ENCODE data around the gene ABCF1. TPM values are rescaled to one million over a fixed set of nuclear protein-coding genes. Genes with fewer than 3 reads are reported as not detected.

ABCF1 gene
- total and polyA plus RNA-seq, 2 of the 8 experiments (the other 6 are each of a cell fraction or from before 2014, with no cell fraction given) = 48.8 to 123 TPM

GRCh38 chr6:30556066-30556905 lies 15.0 kb upstream of the ABCF1 start, which contains the start of gene GNL1 (continued):
- no peak for TF ChIP-seq ATF3 (IDR thresholded peaks at IDR 0.05; ENCODE audit: insufficient read depth, low read depth, low read length)
- TF ChIP-seq ASH2L (IDR thresholded peaks at IDR 0.05; ENCODE audit: low read length) = peak; percentile 22
- TF ChIP-seq TAF1 (IDR thresholded peaks at IDR 0.05; ENCODE audit: low read depth, low read length) = peak; percentile 51
- TF ChIP-seq EGR1 (IDR thresholded peaks at IDR 0.05; ENCODE audit: borderline replicate concordance, low read depth, low read length) = peak; percentile 87
- TF ChIP-seq POLR2AphosphoS5 (IDR thresholded peaks at IDR 0.05; ENCODE audit: low read depth, low read length) = no peak; the same call in 1 of the 2 replicates
- peak; percentile 64 for TF ChIP-seq SAP30 (IDR thresholded peaks at IDR 0.05; ENCODE audit: insufficient read depth, insufficient replicate concordance, low read length)
- TF ChIP-seq RBBP5 (IDR thresholded peaks at IDR 0.05; ENCODE audit: borderline replicate concordance, low read depth, low read length) = no peak
- TF ChIP-seq BACH1 (IDR thresholded peaks at IDR 0.05; ENCODE audit: low read length) = peak; percentile 50
- TF ChIP-seq CTBP2 (IDR thresholded peaks at IDR 0.05; ENCODE audit: borderline replicate concordance, insufficient read depth, insufficient read length, low read length) = no peak
- peak in 1 of 2 experiments; percentile 87; a peak in 2 of 4 replicates for TF ChIP-seq SIN3A (conservative IDR thresholded peaks at IDR 0.05 in 1 of 2, IDR thresholded peaks at IDR 0.05 in 1 of 2; ENCODE audit: low read depth in 1 of 2, low read length in 2 of 2)
- TF ChIP-seq SRF (IDR thresholded peaks at IDR 0.05; ENCODE audit: low read depth, low read length) = 0 out of 2 replicates have a peak, but pooled peaks have one; percentile 20
- TF ChIP-seq, protein P1, sequence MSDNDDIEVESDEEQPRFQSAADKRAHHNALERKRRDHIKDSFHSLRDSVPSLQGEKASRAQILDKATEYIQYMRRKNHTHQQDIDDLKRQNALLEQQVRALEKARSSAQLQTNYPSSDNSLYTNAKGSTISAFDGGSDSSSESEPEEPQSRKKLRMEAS (IDR thresholded peaks at IDR 0.05) = peak; percentile 81
- TF ChIP-seq SP1 (IDR thresholded peaks at IDR 0.05; ENCODE audit: low read depth, low read length) = no peak; the same call in 1 of the 2 replicates
- no peak for TF ChIP-seq USF2 (IDR thresholded peaks at IDR 0.05; ENCODE audit: low read length)
- TF ChIP-seq CBX8 (IDR thresholded peaks at IDR 0.05; ENCODE audit: borderline replicate concordance, low read depth, low read length) = no peak
- TF ChIP-seq TAF7 (optimal IDR thresholded peaks at IDR 0.05; ENCODE audit: borderline replicate concordance, low read depth, low read length) = peak; percentile 81
- peak; percentile 51 for TF ChIP-seq TBP (IDR thresholded peaks at IDR 0.05; ENCODE audit: low read depth, low read length)
- peak; percentile 50 for TF ChIP-seq CHD2 (IDR thresholded peaks at IDR 0.05; ENCODE audit: low read length)
- no peak for TF ChIP-seq RFX5 (IDR thresholded peaks at IDR 0.05; ENCODE audit: borderline replicate concordance, low read depth, low read length)
- no peak for TF ChIP-seq SP4 (IDR thresholded peaks at IDR 0.05; ENCODE audit: low read length)
- peak; percentile 87 for TF ChIP-seq JUND (IDR thresholded peaks at IDR 0.05; ENCODE audit: low read length)
- TF ChIP-seq CREB1 (IDR thresholded peaks at IDR 0.05) = peak; percentile 97
